ENCODE results near the gene FAM53A.
"Not testable (repeated sequence)": the region's sequence is repeated elsewhere in the genome, so short reads cannot be mapped to it uniquely, and the experiment has no call there.

The FAM53A gene

GRCh38 chr4:1659104-1660043 lies 24.7 kb downstream of the FAM53A start:
- no peak for DNase-seq (ENCODE audit: low spot score)

GRCh38 chr4:1658581-1658980 lies 25.5 kb downstream of the FAM53A start:
- DNase-seq (ENCODE audit: low spot score) = no peak

DNA sequence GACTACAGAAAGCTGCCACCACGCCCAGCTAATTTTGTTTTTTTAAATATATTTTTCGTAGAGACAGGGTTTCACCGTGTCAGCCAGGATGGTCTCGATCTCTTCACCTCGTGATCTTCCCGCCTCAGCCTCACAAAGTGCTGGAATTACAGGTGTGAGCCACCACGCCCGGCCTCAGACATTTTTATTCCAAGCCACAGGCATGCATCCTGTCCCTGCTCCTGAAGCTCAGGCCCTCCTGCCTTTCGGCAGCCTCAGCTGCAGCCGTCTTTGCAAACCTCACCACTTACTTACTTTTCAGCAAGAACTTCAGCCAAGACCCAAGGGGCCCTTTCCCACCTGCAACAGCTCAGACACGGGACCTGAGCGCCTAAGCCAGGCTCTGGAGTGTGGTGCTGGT lies 26.0 kb downstream of the FAM53A start:
- DNase-seq (ENCODE audit: low spot score) = no peak

DNA sequence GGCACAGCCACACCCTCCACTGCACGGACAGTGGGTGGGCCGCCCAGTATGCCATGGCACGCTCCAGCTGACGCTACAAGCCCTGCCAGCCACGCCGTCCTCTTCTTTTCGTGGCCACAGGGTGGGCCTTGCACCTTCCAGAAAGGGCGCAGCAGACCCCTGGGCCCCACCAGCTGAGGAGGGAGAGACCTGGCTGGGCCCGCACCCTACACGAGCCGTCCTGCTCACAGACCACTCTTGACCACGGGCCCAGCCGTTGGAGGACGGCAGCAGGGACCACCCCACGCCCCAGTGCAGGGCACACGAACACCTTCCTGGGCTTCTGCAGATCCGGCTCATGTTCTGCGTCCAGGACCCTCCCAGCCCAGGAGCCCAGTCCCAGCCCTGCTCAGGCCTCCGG lies 27.1 kb downstream of the FAM53A start:
- DNase-seq (ENCODE audit: low spot score) = no peak

GRCh38 chr4:1656132-1656531 lies 28.0 kb downstream of the FAM53A start:
- no peak for DNase-seq (ENCODE audit: low spot score)

GRCh38 chr4:1655676-1656075 lies 28.4 kb downstream of the FAM53A start:
- no peak for DNase-seq (ENCODE audit: low spot score)

GRCh38 chr4:1655081-1655480 lies 29.0 kb downstream of the FAM53A start:
- DNase-seq (ENCODE audit: low spot score) = no peak

GRCh38 chr4:1654216-1654955 lies 29.7 kb downstream of the FAM53A start:
- no peak for DNase-seq (ENCODE audit: low spot score)

- DNase-seq (ENCODE audit: low spot score) = no peak
Measured at GRCh38 chr4:1653776-1654175, 30.3 kb downstream of the FAM53A start.

GRCh38 chr4:1652088-1652487 lies 32.0 kb downstream of the FAM53A start:
- DNase-seq (ENCODE audit: low spot score) = no peak

DNA sequence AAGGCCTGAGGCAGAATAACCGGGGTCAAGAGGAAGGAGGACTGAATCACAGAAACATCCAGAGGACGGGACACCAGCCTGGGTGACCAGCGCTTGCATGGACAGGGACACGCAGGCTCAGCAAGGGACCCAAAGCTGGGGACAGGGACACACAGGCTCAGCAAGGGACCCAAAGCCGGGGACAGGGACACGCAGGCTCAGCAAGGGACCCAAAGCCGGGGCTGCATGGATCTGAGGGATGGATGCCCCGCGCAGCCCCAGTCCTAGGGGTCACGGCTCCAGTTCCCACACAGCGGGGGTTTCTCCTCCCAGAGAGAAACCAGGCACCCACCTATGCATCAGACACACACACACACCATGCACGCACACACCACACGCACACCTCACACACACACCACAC lies 32.5 kb downstream of the FAM53A start:
- no peak for DNase-seq (ENCODE audit: low spot score)

GRCh38 chr4:1648962-1649361 lies 35.2 kb downstream of the FAM53A start:
- no peak for DNase-seq (ENCODE audit: low spot score)

- DNase-seq (ENCODE audit: low spot score) = no peak
Measured at GRCh38 chr4:1647432-1647831, 36.7 kb downstream of the FAM53A start.

DNA sequence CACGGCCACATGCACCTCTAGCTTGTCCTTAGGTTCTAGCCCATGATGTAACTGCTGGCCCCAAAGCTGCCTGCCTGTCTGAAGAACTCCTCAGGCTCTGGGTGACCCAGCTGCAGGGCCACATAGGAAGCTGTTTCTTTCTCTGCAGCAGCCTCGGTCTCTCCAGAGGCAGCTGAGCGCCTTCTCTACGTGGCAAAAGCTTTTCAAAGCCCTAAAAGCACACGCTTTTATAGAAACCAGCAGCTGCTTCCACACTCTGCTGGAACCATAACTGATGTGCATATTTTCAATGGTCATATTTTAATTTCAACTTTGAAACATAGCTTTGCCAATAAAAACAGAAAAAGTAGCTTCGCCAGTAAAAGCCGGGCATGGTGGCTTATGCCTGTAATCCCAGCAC lies 37.4 kb downstream of the FAM53A start:
- no peak for DNase-seq (ENCODE audit: low spot score)

DNA sequence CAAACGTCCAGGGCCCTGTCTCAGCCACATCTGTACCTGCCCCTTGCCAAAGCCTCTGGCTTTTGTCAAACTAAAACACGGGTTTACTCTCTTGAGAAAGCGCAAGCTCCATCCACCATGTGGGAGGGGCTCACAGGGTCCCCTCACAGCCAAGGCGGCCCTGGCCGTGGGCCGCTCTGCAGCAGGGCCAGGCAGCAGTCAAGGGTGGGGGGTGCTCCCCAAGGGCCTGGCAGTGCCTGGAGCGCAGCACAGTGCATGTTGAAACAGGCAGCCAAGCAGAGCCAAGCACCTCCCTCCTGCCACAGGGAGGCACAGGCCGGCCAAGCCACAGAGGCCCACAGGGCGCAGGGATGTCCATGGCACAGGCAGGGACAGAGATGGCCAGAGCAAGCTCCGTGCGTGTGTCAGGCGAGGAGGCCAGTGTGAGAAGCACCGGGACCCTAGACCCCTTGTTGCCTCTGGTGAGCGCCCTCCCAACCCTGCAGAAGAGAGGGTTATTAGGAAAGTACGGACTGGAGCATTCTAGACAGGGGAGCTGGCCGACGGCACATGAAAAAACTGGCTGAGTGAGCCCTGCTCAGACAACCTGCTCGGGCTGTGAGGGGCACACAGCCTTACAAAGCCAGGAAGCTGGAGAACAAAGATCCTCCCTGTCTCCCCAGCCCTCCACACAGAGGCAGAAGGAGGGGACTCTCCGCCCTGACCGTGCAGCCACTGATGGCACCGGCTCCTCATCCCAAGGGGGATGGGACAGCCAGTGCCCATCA lies 39.0 kb downstream of the FAM53A start:
- DNase-seq (ENCODE audit: low spot score) = peak; percentile 64

DNA sequence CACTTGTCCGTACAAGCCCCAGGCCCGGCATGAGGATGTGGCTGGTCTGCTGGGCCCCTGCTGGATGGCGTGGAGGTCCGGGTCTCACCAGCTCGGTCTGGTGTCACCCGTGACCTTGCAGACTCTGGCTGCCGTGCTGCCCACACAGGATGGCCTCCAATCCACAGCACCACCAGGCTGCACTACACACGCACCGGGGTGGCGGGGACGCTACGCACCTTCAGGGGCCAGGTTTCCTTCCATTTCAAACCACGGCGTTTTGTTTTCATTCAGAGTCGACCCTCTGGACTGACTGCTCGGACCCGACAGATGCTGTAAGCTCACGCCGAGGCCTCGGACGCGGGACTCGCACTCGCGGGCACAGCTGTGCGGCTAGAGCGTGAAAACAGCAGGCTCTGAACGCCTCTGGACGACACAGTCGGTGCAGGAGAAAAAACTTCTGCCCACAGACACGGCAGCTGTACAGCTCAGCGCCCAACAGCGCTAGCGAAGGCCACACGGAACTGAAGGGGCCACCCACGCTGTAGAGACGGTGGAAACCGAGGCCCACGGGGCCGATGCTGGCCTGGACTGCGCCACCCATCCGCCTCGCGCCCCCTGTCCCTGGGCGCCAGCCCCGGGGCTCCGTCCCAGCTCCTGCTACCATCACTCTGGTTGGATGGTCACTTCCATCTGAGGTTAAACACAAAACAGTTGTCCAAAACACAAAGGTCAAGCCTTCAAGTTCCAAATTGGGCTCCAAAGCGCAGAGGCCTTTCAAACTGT lies 40.0 kb downstream of the FAM53A start:
- no peak for DNase-seq (ENCODE audit: low spot score)

DNA sequence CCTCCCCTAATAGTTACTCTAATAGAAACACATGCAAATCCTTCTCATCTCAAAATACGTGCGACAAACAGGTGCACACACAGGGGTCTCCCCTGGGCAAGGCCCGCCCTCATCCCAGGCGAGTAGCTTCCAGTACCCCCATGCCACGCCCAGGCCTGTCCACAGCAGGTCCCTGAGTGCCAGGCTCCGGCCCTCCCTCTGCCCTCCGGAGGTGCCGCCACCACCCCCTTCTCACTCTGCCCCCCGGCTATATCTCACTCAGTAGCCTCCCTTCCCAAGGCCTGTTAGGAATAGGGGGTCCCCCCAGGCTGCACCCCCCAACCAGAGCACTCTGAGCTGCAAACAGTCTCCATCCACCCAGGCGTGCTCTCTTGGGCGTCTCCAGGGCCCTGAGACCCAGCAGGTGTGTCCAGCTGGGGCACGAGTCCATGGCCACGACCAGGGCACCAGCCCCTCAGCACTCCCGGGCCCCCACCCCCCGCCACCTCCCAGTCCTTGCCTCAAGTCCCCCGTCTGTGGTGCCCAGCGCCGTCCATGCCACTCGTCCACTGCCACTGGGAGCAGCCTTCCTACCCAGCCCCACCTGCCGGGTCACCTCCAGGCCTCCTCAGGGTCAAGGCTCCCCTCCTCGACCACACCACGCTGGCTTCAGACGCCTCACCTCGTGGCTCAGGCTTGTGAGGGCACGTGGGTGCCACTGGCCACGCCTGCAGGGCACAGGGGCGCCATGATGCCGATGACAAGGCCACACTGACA lies 41.7 kb downstream of the FAM53A start:
- no peak for DNase-seq (ENCODE audit: low spot score)

GRCh38 chr4:1641671-1642070 lies 42.4 kb downstream of the FAM53A start:
- no peak for DNase-seq (ENCODE audit: low spot score)

DNA sequence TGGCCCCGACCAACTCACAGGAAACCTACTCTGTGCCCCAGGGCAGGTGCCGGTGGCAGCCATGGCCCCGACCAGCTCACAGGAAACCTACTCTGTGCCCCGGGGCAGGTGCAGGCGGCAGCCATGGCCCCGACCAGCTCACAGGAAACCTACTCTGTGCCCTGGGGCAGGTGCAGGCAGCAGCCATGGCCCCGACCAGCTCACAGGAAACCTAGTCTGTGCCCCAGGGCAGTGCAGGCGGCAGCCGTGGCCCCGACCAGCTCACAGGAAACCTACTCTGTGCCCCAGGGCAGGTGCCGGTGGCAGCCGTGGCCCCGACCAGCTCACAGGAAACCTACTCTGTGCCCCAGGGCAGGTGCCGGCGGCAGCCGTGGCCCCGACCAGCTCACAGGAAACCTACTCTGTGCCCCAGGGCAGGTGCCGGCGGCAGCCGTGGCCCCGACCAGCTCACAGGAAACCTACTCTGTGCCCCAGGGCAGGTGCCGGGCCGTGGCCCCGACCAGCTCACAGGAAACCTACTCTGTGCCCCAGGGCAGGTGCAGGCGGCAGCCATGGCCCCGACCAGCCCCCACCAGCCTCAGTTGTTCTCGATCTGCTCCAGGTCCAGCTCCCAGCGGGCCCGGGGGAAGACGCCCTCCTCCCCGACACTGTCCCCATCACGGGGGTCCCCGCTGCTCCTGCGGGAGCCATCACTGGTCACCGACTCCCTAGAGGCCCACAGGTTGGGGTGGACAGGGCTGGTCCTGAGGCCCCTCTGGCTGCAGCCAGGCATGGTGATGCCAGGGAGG lies 43.2 kb downstream of the FAM53A start:
- DNase-seq (ENCODE audit: low spot score) = not testable (repeated sequence)

DNA sequence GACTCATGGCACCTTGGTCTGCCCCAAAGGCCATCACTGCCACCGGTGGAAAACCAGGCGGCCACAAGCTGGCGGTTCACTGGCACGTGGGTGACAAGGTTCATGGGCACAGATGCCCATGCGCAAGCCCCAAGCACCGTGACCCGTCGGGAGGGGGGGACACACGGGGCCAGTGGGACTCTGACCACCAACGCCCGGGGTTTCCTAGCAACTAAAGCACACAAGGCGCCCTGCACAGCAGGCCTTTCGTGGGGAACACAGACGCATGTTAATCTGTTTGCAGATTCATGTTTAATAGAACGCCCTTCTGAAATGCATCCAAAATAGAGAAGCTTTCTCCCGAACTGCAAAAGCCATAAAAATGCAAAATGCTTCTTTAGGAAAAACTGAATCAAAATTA lies 43.9 kb downstream of the FAM53A start:
- DNase-seq (ENCODE audit: low spot score) = no peak
